ENCODE data around the gene GLB1L2. TPM values are rescaled to one million over a fixed set of nuclear protein-coding genes. Genes with fewer than 3 reads are reported as not detected.

Gene GLB1L2
- total and polyA plus RNA-seq, 2 experiments from 2014 or later: 3.3 to 12.3 TPM

- TF ChIP-seq POLR2AphosphoS5 (IDR thresholded peaks at IDR 0.05; ENCODE audit: low read depth): no peak
- TF ChIP-seq JUNB (IDR thresholded peaks at IDR 0.05; ENCODE audit: unreplicated experiment): no peak
- TF ChIP-seq EZH2 (IDR thresholded peaks at IDR 0.05; ENCODE audit: low read depth, unreplicated experiment): no peak
- TF ChIP-seq ZNF114 (CRISPR knock-in tag; IDR thresholded peaks at IDR 0.05): no peak
- TF ChIP-seq ZNF331 (CRISPR knock-in tag; IDR thresholded peaks at IDR 0.05; ENCODE audit: low read depth): no peak
- no peak for TF ChIP-seq CTCF (conservative IDR thresholded peaks at IDR 0.05; ENCODE audit: low read depth in 2 of 2)
- no peak for TF ChIP-seq REST (IDR thresholded peaks at IDR 0.05; ENCODE audit: unreplicated experiment)
- TF ChIP-seq ZNF462 (CRISPR knock-in tag; IDR thresholded peaks at IDR 0.05): no peak
- no peak for TF ChIP-seq NANOG (IDR thresholded peaks at IDR 0.05; ENCODE audit: borderline replicate concordance)
- TF ChIP-seq EZH2phosphoT487 (IDR thresholded peaks at IDR 0.05; ENCODE audit: unreplicated experiment): no peak
- no peak for TF ChIP-seq STAT1 (IDR thresholded peaks at IDR 0.05; ENCODE audit: unreplicated experiment)
- TF ChIP-seq CREB1 (CRISPR knock-in tag; IDR thresholded peaks at IDR 0.05; ENCODE audit: low read depth): no peak
- no peak for TF ChIP-seq ETS1 (IDR thresholded peaks at IDR 0.05)
- peaks cover 9% of the 10 kb centered on the region for H3K27me3 Mint-ChIP-seq (ENCODE audit: insufficient read depth, low read depth, poor library complexity)
- H3F3A ChIP-seq (replicated peaks; ENCODE audit: low read depth): no peaks in the 10 kb centered on the region
- H3K9me3 Mint-ChIP-seq: no peaks in the 10 kb centered on the region
- H3K79me2 ChIP-seq (replicated peaks; ENCODE audit: insufficient read depth): no peaks in the 10 kb centered on the region
- no peaks in the 10 kb centered on the region for H3K27me3 ChIP-seq (ENCODE audit: insufficient read depth)
- H3K36me3 ChIP-seq (ENCODE audit: insufficient read depth): peaks cover 14% of the 10 kb centered on the region
- H3K4me1 ChIP-seq (ENCODE audit: insufficient read depth): 0 out of 2 replicates have a peak, but pooled peaks cover 6% of the 10 kb centered on the region
- H3K4me3 ChIP-seq: no peak overlapping the region
- no peaks in the 10 kb centered on the region for H3K9me2 ChIP-seq (ENCODE audit: insufficient read depth)
- ATAC-seq (no peak), DNase-seq (ENCODE audit: low spot score) (no peak)
- no peak overlapping the region for H3K27ac ChIP-seq (ENCODE audit: low read depth)
- no peak overlapping the region for H3K4me3 Mint-ChIP-seq
- H2AFZ ChIP-seq: no peak overlapping the region
- peaks cover 70% of the 10 kb centered on the region for H3K36me3 Mint-ChIP-seq (ENCODE audit: low read depth)
- no peak overlapping the region for H3K27ac Mint-ChIP-seq
- H3K4me2 ChIP-seq: no peak overlapping the region
- peaks cover 25% of the 10 kb centered on the region for H3K4me1 Mint-ChIP-seq
- no peaks in the 10 kb centered on the region for H4K20me1 ChIP-seq (replicated peaks; ENCODE audit: insufficient read depth)
Measured at GRCh38 chr11:134290646-134291045, 41.1 kb upstream of the GLB1L2 start.

All from GM23338 (cell line).